ENCODE measurements around the gene ABCB6. TPM values are rescaled to one million over a fixed set of nuclear protein-coding genes. Genes with fewer than 3 reads are reported as not detected.
A peak's percentile ranks its signal among the peaks of the same experiment; 100 is the strongest.

The ABCB6 gene
- total and polyA plus RNA-seq, 10 of the 15 experiments (the other 5 are each of a cell fraction or from before 2014, with no cell fraction given) = 2.3 to 22.1 (median 13.8) TPM

GRCh38 chr2:219229305-219230058, 10.7 kb upstream of the ABCB6 start, which contains the start of the genes ANKZF1 and ATG9A (continued):
- TF ChIP-seq SPI1 (IDR thresholded peaks at IDR 0.05; ENCODE audit: borderline replicate concordance, insufficient read depth, low read depth, low read length) (no peak), SIN3A (IDR thresholded peaks at IDR 0.05; ENCODE audit: low read depth, low read length) (peak; percentile 89), KDM1A (IDR thresholded peaks at IDR 0.05; ENCODE audit: borderline replicate concordance) (no peak), POLR2AphosphoS5 (IDR thresholded peaks at IDR 0.05; ENCODE audit: low read length) (peak; percentile 90), RAD21 (IDR thresholded peaks at IDR 0.05; ENCODE audit: insufficient read depth, low read depth, low read length) (no peak), STAT1 (conservative IDR thresholded peaks at IDR 0.05) (no peak; the same call in 1 of the 2 replicates), HDAC2 (IDR thresholded peaks at IDR 0.05) (0 out of 2 replicates have a peak, but pooled peaks have one; percentile 59), WRNIP1 (IDR thresholded peaks at IDR 0.05; ENCODE audit: borderline replicate concordance, low read depth, low read length) (no peak), EED (IDR thresholded peaks at IDR 0.05; ENCODE audit: low read depth) (no peak), ZBTB40 (IDR thresholded peaks at IDR 0.05; ENCODE audit: borderline replicate concordance) (no peak), KLF5 (IDR thresholded peaks at IDR 0.05; ENCODE audit: partially characterized antibody) (peak; percentile 51), GABPA (IDR thresholded peaks at IDR 0.05; ENCODE audit: low read depth) (no peak), SIX5 (IDR thresholded peaks at IDR 0.05; ENCODE audit: low read depth, low read length, severe bottlenecking) (no peak), ZNF274 (IDR thresholded peaks at IDR 0.05; ENCODE audit: insufficient read depth, insufficient read length) (no peak), SMARCA5 (IDR thresholded peaks at IDR 0.05) (no peak), RFX5 (IDR thresholded peaks at IDR 0.05; ENCODE audit: low read depth, low read length) (no peak; the same call in none of the 2 replicates), NR2C1 (IDR thresholded peaks at IDR 0.05) (no peak; the same call in 1 of the 2 replicates), ZNF217 (IDR thresholded peaks at IDR 0.05) (no peak), RAD51 (IDR thresholded peaks at IDR 0.05) (no peak), SREBF1 (IDR thresholded peaks at IDR 0.05; ENCODE audit: low read length) (no peak), MTA3 (IDR thresholded peaks at IDR 0.05; ENCODE audit: borderline replicate concordance, low read length) (no peak), HCFC1 (IDR thresholded peaks at IDR 0.05; ENCODE audit: low read length) (peak; percentile 40; the same call in 1 of the 2 replicates), EGR1 (IDR thresholded peaks at IDR 0.05; ENCODE audit: borderline replicate concordance in 1 of 2, low read depth in 2 of 2, low read length in 2 of 2) (peak in 1 of 2 experiments; percentile 88; a peak in 2 of 3 replicates), BMI1 (IDR thresholded peaks at IDR 0.05; ENCODE audit: borderline replicate concordance) (no peak), FOXK2 (IDR thresholded peaks at IDR 0.05) (peak; percentile 78), EZH2 (IDR thresholded peaks at IDR 0.05; ENCODE audit: borderline replicate concordance, control insufficient read depth, low read depth, low read length) (no peak), RB1 (IDR thresholded peaks at IDR 0.05; ENCODE audit: borderline replicate concordance) (peak; percentile 89), E2F4 (IDR thresholded peaks at IDR 0.05; ENCODE audit: low read depth, low read length) (no peak), TBL1XR1 (IDR thresholded peaks at IDR 0.05; ENCODE audit: low read depth, low read length) (no peak)

Measured in GM12878 (cell line).